Stimulated activated CD8-positive, alpha-beta memory T cell treated with anti-CD3 and anti-CD28 coated beads, Interleukin-7, amount 100 ng/mL, for 24 hours (primary cell): ENCODE measurements around the gene MPPED1.

Experiments used
- DNase-seq: peaks from one replicate; pipeline ENCODE4 v3.0.0-alpha.2; 2020; ENCODE audit warnings: low read depth

Gene MPPED1

DNA sequence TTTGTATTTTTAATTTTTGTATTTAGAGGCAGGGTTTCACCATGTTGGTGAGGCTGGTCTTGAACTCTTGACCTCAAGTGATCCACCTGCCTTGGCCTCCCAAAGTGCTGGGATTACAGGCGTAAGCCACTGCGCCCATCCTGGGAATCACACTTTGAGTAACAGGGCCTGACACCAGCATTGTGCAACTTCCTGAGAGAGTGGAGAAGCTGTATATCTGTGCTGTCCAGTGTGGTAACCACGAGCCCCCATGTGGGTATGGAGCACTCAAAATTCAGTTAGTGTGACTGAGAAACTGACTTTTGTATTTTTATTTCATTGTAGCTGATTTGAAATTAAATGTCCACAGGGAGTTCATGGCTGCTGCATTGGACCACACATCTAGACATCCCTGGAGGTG lies 36.2 kb downstream of the MPPED1 start:
- DNase-seq = no peak

DNA sequence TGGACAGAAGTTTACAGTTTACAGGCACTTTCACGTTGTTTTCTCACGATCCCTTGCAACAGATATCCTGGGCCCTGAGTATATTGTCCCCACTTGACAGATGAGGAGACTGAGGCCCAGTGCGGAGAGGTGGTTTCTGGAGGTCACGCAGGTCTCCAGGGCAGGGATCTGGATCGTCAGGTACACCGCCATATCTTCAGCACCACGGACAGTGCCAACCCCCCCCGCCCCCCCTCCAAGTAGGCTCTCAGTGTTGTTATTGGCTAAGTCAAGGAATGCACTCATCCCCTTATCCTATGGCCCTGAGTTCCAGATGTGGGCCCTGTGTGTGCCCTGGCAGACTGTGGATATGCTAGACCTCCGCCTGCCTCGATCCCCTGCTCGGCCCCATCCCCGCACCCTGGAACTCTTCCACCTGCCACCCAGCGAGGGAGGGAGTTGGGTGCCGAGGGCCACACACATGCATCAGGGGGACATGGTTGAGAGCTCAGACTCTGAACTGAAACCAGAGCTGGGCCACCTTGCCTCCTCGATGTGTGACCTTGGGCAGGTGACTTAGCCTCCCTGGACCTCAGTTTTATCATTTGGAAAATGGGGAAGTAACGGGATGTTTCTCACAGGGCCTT lies 37.5 kb downstream of the MPPED1 start:
- no peak for DNase-seq

DNA sequence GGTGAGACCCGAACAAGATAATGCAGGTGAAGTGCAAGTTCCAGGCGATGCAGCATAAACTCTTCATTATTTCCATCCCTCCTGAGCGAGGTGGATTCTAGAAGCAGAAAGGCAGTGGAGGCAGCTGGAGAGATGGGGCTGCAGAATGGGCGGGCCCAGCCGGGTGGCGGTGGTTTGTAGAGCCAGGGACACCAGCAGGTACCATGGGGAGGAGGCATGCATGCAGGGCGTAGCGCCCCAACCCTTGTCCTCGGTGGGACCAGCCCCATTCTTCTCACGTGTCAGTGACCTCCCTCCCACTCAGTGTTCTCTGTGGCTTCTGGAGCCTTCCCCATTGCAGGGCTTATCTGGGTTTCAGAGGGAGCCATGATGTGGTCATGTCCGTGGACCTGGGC lies 38.0 kb downstream of the MPPED1 start:
- no peak for DNase-seq

DNA sequence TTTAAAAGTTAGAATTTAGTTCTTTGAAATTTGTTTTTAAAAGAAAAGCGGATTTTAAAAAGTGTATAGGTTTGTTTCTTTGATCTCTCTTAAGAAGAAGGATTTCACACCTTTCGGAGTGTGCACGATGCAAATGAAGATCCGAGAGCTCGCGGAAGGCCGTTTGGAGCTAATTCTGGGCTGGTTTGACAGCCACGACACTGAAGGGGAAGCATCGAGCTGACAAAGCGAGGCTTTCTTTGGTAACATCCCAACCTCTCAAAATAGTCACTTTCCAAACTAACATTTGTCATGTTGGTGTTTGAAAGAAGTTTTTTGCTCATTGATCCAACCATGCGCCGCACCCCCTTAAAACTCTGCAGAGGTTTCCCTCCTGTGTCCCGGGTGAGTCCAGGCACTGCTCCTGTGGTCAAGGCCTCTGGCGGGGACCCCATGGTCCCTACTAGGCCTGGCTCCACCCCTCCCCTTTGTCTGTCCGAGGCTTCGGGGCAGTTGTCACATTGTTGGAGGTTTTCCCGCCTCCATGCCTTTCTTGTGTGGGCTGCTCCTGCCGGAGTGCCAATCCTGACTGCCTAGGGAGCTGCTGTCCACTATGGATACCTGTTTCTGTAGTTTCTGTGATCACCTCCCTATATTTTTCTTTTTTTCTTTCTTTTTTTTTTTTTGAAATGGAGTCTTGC lies 39.7 kb downstream of the MPPED1 start:
- DNase-seq = no peak

DNA sequence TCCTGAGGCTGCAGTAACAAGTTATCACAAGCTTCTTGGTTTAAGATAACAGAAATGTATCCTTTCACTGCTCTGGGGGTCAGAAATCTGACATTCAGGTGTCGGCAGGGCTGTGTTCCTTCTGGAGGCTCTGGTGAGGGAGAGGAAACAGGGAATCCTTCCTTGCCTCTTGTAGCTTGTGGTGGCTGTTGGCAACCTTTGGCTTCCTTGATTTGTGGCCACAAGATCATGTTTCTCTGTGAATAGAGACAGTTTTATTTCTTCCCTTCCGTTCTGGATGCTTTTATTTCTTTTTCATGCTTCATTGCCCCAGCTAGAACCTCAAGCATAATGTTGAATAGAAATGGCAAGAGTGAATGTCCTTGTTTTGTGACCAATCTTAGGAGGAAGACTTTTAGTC lies 44.0 kb downstream of the MPPED1 start:
- DNase-seq = no peak

DNA sequence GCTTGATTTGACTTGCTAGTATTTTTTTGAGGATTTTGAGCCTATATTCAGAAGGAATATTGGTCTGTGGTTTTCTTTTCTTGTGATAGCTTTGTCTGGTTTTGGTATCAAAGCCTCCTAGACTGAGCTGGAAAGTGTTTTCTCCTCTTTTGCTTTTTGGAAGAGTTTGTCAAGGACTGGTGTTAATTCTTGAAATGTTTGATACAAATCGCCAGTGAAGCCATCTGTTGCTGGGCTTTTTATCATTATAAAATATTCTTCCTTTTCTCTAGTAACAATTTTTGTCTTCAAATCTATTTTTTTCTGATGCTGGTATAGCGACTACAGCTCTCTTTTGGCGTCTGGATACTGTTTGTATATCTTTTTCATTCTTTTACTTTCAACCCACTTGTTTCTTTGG lies 45.2 kb downstream of the MPPED1 start:
- no peak for DNase-seq

DNA sequence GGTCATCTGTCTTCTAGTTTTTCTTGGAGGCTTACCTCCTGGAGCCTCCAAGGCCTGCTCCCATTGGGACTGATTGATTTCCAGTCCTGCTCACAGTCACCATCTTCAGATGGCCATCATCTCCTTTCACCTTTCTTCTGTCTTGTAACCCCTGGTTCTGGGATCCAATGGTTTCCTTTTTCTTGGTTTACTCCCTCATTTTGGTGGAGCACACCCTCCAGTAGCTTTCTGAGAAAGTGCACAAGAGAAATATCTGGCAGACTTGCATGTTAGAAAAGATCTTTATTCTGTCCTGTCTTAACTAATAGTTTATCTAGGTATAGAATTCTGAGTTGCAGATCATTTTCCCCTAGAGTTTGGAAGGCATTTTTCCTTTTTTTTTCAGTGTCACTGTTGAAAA lies 50.9 kb downstream of the MPPED1 start:
- DNase-seq = no peak

DNA sequence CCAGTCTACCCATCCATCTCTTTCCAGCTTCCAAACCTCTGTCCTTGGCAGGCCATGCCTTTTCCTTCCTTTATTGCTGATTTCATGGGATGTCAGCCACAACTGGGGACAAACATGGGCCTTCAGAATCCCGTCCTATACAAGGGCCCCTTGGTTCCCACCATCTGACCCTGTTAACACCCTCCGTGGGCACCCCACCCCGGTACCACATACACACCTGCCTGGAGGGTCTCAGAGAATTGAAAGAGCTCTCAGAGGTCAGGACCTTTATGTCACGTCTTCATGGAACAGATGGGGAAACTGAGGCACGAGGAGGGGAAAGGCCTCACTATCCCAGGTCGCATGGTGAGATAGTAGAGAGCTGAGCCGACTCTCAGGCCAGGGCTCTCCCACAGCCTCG lies 53.0 kb downstream of the MPPED1 start:
- no peak for DNase-seq

DNA sequence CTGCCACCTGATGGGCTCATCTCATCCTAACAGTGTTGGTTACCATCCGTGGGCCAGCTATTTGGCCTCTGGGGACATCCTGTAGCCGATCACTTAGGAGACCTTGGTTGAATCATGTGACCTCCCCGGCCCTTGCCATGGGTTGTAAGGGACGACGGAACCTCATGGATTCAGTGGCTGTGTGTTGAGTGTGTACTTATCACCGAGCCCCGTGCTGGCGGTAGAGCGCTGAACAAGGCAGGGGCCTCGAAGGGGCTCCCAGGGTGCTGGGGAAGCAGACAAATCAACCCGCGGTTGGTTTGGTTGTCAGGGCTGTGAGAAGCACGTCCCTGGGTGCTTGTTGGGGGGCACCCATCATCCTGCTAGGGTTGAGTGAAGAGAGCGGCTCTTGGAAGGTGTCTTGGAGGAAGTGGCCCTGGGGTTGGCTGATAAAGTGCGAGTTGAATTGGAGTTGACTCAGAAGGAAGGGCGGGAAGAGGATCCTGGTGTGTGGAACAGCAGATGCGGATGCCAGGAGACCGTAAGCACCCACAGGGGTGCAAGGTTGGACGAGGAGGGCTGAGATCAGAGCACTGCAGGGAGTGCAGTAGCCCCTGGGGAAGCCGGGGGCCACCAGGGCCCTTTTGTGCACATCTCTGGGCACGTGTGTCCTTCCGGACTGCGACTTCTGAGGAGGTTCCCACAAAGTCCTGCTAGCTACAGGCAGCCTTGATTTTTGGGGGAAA lies 53.6 kb downstream of the MPPED1 start:
- no peak for DNase-seq

DNA sequence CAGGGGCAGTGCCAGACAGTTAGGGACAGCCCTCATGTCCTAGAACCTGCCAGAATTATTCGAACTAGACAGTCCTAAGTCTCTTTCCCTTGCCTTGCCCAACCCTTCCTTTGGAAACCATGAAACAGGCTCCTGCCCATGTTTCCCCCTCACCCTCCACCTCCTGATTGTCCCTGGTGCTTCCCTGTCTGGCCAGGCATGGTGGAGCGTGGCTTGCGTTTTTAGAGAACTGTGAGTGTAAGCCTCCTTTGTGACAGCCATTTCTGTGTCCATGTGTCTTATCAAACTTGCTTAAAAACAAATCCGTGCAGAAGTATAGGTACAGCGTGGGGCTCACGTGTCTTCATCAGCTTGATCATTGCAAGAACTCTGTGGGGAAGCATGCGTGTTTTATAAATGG lies 54.9 kb downstream of the MPPED1 start:
- DNase-seq = no peak

DNA sequence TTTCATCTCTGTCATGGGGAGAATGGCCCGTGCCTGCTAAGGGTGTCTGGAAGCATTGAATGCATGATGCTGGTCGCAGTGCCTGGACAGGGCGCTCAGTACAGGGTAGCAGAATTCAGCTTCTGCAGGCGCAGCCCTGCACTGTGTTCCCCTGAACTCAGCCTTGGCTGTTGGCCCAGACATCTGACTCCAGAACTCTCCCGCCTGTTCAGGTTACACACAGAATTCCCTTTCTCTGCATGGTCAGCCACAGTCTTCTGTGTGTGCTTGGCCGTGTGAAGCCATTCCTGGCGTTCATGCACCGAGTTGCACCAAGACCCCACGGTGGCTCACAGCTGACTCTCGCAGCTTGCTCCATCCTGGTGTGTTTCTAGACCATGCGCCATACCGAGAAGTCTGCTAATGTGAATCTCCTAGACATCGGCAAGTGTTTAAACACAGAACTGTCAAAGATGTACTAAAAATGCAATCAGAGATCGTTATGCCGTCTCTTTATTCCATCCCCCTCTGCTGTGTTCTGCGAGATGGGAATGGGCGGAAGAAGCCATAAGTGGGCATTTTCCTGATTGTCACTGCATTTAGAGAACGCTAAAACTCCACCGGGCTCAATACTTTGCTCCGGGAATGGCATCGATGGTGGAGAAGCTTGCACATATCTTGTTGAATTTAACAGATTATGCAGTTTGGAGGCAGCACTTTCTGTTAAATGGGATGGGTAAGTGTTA lies 55.6 kb downstream of the MPPED1 start:
- DNase-seq = no peak

DNA sequence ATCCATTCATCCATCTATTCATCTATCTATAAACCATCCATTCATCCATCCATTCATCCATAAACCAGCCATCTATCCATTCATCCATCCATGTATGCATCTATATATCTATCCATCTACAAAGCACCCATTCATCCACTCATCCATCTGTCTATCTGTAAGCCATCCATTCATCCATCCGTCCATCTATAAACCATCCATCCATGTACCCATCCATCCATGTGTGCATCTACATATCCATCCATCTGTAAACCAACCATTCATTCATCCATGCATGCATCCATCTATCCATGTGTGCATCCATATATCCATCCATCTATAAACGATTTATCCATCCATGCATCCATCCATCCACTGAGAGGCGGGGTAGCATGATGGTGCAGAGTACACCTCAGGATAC lies 58.4 kb downstream of the MPPED1 start:
- DNase-seq = no peak

DNA sequence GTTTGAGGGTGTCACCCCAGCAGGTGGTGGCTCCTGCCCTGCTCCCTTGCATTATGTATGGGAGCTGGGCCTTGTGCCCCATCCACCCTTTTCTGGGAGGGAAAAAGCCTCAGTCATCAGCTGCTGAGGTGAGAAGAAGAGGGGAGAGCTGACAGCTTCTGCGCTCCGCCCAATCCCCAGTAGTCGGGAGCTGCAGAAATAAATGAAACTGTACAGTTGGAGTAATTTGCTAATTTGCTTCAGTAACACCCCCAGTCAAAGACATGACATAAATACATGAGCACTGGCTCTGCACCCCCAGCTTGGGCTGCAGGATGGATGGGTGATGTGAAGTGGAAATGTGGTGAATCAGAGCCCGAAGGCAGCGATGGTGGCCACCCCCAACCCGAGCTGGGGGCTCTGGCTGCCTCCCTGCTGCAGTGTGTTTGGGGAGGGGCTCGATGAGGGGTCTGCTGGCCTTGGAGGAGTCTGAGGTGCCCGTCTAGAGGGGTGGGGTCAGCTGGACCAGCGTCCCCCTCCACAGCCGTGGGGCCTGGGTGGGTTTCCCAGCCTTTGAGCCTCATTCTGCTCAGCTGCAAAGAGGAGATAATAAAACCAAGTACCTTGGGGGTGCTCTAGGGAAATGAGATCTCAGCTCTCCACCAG lies 59.2 kb downstream of the MPPED1 start:
- no peak for DNase-seq

DNA sequence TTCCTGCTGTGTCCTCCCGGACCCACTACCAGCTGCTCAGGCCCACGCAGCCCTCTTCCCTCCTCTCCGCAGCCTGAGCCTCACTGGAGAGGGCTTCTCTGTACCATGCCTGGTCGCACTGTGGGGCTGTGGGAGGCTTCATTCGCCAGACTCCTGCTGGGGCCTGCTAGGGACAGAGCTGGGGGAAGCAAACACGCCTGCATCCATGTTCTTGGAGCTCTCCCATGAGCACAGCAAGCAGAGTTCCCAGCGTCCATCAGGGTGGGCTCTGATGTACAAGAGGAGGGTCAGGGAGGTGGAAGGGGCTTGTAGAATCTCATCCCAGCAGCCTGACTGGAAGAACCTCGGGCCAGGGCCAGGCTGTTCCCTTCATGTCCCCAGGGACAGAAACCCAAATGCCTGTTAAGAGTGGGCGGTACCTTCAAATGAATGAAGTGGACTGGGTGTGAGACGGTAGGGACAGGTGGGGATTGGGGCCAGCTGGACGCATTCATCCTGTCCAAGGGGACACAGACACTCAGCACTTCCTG lies 59.9 kb downstream of the MPPED1 start:
- no peak for DNase-seq

DNA sequence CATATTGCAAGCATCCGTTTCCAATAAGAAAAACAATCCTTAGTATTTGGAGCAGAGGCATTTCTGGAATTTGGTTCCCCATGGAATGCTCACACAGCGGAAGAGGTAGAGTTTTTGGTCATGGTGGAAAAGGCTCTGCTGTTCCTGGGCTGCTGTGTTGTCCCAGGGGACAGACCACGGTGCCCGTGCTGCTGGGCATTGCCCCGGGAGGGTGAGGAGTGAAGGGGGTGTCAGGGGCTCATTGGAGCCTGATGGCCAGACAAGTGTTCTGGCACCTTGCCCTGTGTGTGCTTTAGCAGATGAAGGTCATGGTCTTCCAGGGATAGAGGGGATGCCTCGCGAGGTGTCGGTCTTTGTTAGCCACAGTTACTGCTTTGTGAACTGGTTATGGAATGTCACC lies 61.2 kb downstream of the MPPED1 start:
- no peak for DNase-seq

DNA sequence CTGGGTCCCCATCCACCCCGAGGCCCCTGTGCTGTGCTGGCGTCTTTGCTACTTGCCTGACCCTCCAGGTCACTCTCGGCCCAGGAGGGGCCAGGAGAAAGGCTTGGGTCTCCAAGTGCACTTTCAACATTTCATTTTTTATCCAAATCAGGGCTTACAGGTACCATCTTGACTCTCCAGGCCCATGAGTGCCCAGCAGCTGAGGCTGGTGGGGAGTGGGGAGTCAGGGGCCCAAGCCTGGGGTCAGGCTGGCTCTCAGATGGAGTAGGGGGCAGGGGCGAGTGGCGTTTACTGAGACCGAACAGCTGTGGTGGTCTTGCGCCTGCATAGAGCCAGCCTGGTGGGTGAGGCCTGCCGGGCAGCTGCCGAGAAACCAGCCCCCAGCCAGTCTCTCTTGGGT lies 61.6 kb downstream of the MPPED1 start:
- DNase-seq = no peak

DNA sequence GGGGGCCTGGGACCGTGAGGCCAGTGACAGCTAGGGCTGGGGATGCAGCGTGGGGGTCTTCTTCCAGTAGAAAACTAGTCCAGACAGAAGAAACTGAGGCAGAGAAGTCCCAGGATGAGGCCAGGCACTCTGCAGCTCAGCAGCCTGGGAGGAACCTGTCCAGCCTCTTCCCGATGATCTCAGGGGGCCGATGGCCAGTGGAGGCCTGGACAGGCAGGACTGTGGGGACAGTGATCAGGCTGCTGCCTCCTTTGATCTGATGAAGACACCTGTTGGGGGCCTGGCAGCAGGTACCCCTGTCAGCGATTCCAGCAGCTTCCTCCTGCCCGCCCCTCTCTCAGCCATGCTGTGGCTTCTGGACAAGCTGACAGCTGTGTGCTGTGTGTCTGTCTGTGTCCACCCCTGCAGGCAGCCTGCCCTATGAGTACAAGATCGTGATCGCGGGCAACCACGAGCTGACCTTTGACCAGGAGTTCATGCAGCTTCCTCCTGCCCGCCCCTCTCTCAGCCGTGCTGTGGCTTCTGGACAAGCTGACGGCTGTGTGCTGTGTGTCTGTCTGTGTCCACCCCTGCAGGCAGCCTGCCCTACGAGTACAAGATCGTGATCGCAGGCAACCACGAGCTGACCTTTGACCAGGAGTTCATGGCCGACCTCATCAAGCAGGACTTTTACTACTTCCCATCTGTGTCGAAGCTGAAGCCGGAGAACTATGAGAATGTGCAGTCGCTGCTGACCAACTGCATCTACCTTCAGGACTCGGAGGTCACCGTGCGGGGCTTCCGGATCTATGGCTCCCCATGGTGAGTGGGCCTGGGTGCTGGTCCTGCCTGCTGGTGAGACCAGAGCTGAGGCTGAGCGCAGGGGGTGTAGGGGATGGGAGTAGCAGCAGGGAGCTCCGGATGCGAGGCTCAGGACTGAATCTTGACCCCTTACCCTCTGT lies 62.6 kb downstream of the MPPED1 start:
- no peak for DNase-seq

DNA sequence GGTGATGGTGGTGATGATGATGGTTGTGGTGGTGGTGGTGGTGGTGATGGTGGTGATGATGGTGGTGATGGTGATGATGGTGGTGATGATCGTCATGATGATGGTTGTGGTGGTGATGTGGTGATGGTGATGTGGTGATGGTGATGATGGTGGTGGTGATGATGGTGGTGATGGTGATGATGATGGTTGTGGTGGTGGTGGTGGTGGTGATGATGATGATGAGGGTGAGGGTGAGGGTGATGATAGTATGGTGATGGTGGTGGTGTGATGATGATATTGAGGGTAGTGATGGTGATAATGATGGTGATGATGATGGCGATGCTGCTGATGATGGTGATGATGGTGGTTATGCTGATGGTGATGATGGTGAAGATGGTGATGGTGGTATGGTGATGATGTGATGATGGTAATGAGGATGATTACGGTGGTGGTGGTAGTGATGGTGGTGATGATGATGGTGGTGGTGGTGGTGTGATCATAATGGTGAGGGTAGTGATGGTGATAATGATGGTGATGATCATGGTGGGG lies 63.8 kb downstream of the MPPED1 start:
- no peak for DNase-seq

DNA sequence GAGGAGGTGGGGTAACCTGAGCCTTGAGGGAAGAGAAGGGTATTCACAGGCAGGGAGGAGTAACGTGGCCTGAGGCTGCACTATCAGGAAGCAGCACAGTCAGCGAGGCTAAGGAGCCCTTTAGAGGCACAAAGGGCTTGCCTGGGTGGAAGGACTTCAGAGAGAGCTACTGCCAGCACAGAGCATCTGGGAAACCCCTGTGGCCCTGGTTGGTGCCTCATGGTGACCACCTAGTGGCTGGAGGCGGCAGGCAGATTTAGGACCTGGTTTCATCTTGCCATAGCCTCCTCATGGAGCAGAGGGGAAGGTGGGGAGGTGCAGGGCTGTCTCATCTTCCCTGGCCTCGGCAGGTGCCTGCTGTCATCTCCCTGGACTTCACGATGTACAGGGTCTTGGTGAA lies 64.5 kb downstream of the MPPED1 start:
- no peak for DNase-seq
